GM18498 (cell line): ENCODE results near the gene FAM47E.

Source experiments
- ATAC-seq: cut with Tn5 transposase; IDR thresholded peaks from one replicate; pipeline ENCODE4 v1.9.1; 2021; ENCODE audit warnings: mild to moderate bottlenecking, moderate library complexity; ENCODE audit not compliant: unreplicated experiment

Gene FAM47E

DNA sequence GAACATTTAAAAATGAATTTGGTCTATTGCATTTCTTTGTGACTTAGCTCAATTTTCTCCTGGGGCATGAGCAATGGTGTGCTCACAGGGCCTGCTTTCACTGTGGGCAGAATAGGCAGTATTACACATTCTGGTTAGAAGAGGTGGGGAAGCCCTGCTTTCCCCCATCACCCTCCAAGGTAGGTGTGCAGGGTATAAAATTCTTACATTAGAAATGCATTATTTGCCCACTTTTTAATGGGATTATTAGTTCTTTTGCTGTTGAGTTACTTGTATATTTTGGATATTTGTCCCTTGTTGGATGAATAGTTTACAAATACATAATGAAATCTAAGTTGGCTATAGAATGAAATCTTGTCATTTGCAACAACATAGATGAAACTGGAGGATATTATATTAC, 46.7 kb downstream of the FAM47E start:
- no peak for ATAC-seq

DNA sequence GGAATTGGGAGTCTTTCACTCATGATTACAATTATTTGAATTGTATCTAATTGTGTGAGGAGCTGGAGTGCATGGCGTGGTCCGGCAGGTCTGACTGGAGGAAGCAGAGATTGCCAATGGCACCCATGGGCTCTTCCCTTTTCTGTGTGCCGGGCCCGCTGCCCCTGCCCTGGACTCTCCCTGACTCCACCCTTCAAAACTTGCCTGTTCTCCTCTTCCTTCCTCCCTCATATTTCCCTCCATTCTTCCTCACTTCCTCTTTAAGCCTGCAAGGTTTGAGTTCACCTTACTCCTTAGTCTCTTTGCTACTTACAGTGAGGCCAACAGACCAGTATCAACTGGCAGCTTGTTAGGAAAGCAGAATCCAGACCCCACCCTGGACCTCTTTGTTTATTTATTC, 48.5 kb downstream of the FAM47E start:
- no peak for ATAC-seq

DNA sequence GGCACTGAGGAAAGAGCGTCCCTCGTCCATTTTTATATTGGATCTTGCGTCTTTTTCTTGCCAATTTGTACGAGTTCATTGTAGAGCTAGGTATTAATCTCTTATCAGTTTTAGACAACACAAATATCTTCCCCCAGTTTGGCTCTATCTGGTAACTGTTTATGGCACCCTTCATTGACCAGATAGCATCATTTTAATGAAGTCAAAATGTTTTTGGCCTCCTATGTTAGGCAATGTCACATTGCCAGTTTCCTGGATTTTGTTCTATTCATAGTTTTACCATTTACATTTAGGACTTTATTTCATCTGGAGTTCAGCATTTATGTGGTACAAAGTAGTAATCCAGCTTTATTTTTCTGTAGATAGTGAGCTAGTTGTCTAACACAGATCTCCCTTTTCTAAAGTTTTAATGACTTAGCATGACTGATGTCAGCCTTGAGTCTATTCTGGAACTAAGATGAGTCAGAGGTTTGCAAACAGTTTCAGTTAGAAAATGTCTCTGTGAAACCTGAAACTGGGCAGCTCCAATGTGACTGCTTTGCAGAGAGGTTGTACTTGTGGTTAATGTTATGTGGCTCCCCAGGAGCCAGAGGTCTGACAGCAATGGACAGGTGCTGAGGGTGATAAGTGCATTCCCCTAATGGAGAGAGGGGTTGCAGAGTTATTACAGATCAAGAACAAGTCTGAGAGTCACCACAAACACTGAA, 49.7 kb downstream of the FAM47E start:
- peak; percentile 98 for ATAC-seq

DNA sequence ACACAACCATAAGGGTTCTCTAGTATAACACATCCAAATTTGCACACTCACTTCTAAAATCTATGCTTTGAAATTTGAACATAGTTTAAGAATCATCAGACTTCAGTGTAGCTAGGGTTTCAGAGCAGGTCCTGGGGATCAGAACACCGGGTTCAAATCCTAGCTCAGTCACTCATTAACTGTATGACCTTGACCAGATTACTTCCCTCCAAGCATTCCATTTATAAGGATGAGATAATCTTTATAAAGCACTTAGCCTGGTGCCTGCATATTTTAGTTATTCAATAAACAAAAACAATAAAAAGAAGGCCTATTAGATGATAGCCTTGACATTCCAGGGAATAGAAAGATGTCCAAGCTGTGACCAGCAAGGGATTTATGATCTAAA, 50.2 kb downstream of the FAM47E start:
- ATAC-seq, result no peak

DNA sequence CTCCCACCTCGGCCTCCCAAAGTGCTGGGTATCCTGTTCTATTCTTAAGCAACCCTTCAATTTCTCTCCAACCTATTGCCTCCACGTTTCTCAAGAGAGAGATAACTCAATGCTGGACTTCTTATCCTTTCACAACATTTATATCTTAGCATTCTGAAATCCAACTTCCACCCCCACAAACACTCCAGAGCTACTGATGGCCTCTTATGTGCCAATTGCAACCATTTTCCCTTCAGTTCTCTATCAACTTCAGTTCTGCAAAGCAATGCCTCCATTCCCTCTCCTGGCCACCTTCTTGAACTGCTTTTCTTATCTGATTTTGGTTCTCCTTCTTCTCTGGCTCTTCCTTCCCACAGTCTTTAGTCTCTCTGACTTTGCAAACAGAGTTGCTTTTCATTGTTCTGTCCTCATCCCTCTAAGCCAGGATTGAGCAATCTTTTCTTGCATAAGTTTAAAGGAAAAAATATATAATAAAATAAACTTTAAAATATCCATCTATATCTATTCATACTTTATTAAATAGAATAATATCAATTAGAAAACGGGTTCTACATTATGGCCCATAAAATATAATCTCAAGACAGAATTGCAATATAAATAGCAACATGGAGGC, 51.4 kb downstream of the FAM47E start:
- no peak for ATAC-seq

DNA sequence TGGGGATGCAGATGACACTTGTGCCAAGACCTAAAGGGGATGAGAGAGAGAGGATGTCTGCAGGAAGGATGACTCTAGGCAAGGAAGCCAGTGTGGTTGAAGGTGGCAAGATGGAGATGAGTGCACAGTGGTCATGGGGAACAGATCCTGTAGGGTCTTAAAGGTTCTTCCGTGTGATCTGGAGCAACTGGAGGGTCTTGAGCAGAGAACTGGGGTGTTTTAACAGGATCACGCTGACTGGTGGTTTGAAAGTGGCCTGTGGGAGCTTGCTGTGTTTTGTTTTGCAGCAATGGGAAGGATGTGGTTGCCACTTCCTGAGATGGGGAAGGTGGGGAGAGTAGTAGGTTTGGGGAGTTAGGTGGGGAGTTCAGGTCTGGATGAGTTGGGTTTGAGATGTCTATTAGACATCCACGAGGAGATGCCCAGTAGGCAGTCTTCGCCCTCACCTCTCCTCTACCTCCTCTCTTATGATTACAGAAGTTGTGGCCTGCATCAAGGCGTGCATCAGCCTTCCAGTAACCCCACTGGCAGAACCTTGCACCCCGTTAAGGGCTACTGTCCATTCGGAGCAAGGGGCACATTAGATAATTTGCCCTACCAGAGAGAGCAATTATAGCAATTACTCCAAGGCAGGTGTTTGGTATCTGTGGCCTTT, 53.6 kb downstream of the FAM47E start:
- ATAC-seq, result no peak

DNA sequence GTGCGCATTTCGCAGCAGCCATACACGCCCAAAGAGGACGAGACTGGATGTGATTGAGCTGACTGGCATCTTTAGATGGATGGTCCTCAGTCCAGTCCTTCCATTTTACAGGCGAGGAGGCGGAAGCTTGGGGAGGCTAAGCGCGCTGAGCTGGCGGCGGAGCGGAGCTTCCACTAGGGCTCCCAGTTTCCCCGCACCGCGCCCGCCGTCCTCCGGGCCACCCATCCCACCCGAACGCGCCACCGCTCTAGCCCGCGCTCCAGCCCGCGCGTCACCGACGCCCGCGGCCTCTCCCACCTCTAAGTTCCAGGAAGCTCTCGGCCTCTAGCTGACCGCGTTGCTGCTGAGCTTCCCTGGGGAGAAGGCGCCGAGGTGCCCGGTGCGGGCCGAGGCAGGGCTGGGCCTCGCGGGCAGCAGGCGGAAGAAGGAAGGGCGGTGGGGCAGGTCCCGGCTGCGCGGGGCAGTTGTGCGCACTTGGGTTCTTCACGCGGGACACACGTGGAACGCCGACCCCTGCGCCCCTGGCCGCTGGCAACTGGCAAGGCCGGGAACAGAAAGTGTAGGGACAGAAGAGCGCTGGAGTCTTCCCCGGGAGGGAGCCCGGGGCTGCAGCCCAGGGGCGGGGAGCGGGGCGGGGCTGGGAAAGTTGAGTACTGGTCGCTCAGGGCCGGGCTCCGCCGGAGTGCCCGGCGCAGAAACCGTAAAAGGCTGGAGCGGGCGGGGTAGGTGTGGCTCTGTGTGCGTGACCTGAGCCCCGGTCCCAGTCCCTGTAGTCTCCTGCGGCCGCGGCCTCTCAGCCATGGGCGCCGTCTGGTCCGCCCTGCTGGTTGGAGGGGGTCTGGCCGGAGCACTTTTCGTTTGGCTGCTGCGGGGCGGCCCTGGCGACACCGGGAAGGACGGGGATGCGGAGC, 54.7 kb downstream of the FAM47E start, which contains the start of gene STBD1:
Gene STBD1, plus strand, starts transcription at position 763 of the 911 bp plus-strand sequence. Its CDS starts 37 bp downstream, at position 800.
- ATAC-seq, result peak; percentile 38

DNA sequence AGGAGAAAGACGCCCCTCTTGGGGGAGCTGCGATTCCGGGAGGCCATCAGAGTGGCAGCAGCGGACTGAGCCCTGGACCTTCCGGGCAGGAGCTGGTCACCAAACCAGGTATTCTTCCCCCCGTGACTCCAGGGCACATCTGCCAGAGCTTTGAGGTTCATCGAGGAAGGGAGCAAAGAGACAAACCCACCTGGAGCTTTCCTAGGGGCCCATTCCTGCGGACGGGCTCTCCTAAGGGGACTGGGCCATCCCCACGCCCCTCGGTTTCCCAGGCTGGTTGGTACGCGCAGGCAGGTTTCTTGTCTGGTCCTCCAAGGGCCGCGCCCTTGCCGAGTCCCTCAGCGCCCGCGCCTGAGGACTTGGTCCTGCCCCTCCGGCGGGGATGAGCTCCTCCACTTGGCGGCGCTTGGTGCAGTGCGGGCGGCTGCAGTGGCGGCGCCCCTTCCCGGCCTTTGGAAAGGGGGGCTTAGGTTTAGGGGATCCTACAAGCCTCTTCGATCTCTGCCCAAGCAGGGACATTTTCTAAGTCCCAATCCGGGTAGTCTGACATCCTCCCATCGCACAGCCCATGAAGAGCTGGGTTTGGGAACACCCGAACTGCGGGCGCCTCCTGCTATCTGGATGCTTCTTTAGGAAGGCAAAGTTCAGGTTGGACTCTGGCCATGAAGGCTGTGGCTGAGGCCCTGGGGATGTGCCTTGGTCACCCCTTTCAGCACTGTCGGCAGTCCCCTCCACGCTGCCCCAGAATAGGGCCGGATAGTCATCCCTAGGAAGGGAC, 55.5 kb downstream of the FAM47E start:
- ATAC-seq, result no peak

DNA sequence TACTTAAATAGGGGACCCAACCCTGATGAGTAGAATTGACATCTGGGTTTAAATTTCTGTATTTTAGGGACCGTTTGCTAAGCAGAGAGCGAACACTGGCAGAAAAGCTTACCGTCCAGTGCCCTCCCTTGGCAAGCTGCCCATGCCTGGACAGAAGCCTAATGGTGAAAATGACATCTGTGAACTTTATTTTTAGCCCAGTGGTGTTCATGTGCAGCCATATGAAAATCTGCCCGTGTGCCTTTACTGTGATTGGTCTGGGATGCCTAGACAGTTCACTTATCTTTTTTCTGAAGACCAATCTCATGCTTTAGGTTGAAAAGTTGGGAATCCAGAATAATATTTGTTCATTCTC, 56.1 kb downstream of the FAM47E start:
- ATAC-seq, result no peak

DNA sequence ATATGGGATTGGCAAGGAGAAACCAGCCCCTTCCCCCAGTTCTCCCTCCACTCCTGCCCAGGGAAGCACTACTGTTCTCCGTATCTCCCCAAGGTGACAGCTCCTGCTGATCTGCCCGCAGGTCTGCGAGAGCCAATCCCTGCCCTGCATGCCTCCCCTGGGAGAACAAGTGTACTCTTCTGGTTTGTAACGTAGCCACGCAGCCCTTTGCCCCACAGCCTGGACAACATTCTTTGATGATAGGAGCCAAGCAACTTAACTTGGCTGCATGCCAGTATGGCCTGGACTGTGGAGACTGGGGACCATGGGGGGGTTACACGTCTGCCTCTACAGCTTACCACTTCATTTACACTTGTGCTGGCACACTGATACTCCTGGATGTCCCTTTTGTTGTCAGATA, 57.0 kb downstream of the FAM47E start:
- no peak for ATAC-seq

DNA sequence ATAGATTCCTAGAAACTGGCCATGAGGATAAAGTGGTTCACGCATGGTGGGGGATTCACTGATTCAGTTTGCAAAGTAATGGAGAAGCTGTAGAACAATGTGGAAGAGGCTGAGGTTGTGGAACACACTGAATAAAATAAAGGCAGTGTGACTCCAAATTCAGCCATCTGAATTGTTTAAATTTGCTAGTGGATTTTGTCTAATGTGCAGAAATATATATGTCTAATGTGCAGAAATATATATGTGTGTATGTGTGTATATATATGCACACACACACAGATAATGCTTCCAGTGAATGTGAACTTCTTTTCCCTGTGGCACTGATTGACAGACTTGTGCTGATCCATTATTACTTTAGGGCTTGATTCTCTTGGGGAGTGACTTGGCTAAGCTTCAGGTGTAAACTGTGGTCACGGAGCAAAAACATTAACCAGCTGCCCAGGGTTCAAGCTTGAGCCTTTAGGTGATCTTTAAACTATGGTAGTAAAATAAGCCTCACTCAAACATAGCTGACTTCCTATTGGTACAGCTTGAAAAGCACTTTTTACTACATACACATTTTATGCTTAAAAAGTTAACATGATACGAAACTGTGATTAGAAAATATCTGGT, 58.5 kb downstream of the FAM47E start:
- ATAC-seq, result no peak

DNA sequence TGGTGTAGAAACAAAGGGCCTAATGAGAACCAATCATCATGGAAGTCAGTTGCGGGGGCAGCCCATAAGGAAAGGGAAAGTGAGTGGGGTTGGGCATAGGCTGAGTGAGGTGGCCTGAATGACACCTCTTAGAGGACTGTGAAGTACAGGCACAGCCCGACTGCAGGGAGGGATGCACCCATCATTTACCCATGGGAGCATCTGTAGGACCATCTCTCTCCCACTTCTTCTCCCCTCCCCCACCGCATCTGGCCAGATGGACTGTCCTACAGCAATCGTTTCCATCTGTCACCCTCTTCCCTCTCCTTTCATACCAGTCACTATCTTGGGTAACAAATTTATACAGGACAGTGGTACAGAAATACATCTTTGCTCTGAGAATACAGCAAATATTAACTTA, 59.2 kb downstream of the FAM47E start:
- no peak for ATAC-seq

DNA sequence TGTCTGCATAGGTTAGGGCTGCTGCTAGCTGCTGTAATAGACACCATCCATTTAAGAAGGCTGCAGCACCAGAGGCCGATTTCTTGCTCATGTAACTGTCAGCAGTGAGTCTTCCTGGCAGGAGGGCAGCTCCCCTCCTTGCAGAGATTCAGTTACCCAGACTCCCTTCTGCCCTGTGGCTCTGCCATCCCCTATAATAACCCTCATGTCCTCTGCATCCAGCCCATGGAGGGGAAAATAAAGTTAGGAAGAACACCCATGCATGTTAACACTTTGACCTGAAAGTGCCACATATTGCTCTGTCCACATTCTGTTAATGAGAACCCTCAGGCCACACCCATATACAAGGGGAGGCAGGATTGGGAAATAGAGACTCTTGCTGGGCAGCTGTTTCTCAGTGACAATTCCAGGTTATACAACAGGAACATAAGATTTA, 60.4 kb downstream of the FAM47E start:
- no peak for ATAC-seq

DNA sequence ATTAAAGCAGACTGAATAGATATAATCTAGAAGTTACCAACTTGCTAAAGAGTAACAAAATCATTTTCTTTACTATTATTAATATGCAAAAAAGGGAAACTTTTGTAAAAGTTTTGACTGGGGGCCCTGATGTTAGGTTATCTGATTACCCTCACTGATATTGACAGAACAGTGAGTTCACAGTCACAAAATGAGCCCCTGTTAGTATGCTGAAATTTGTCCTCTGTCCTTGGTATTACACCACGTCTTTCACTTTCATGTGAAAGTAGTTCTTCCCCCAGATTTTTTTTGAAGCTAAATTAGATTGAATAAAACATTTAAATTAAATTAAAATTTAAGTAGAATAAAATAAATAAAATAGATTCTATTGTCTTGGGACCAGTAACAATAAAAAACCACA, 60.9 kb downstream of the FAM47E start:
- ATAC-seq, result no peak

DNA sequence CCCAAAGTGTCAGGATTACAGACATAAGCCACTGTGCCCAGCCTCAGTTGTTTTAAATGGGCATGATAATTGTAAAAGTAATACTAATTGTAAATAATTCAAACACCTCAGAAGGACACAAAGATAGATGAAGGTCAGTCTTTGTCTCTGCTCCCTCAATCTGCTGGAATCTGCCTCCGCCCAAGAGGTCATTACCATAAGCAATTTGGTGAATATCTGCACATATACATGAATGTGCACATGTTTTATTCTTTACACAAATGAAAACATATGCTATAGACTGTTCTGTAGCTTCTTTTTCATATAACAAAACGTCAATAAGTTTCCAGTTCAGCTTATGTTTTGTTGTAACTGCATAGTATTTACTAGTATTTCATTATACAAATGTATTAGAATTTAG, 62.0 kb downstream of the FAM47E start:
- no peak for ATAC-seq

DNA sequence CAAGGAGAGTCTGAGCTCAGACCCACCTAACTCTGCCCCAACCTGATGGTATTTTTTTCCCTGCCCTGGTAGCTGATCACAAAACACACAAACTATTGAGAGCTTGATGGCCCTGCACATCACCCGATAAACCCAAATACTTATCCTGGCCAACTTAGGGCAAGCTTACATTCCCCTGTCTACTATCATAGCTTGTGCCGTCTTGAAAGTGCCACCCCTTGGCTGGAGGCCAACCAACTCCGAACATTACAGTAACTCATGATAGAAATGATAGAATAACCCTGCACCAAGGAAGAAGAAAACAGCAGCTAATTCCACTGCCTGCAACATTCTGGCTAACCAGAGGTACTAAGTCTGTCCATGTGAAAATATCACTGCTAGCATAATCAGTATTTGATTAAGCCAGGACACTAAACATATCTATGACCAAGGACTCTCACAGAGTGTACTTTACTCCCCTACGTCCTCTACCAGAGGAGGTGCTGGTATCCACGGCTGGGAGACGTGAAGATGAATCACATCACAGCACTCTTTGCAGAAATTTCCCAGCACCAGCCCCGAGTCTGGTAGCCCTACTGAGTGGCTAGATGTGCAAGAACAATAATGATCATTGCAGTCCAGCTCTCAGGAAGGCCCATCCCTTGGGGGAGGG, 63.9 kb downstream of the FAM47E start:
- no peak for ATAC-seq

DNA sequence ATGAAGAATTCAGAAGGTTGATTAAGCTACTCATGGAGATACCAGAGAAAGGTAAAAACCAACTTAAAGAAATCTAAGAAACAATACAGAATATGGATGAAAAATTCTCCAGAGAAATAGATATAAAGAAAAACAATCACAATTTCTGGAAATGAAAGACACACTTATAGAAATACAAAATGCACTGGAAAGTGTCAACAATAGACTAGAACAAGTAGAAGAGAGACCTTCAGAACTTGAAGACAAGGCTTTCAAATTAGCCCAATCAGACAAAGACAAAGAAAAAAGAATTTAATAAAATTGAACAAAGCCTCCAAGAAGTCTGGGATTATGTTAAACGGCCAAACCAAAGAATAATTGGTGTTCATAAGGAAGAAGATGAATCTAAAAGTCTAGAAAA, 64.6 kb downstream of the FAM47E start:
- ATAC-seq, result no peak

DNA sequence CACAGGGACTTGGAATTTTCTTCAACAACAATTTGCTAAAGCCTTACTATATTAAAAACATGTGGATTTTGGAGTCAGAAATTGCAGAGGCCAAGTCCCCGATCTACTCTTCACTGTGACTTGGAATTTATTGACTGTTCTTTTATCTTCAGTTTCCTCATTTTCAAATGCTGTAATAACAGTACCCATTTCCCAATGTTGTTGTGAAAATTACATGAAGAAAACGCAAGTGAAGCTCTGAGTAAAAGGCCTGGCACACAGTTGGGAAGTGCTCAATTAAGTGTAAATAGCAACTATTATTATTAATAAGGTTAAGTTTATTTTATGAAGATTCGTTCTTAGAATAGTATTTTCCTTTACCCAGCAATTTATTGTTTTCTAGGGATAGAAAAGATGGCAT, 70.7 kb downstream of the FAM47E start:
- ATAC-seq, result no peak

DNA sequence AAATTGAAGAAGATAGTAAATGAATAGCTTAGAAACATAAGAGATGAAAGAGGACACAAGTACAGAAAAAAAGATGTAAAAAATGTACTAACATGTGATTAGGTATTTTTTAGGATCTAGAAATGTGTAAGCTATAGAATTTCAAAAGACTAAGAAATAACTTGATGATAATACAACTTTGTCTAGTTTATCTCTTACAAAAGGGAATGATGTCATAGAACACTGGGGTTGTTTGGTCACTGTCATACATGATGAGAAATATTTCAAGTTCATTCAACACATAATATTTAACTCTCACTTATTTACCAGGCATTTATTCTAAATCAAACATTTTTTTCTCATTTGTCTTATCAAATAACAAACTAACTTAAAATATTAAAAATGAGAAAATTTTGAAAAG, 73.6 kb downstream of the FAM47E start:
- ATAC-seq, result no peak

DNA sequence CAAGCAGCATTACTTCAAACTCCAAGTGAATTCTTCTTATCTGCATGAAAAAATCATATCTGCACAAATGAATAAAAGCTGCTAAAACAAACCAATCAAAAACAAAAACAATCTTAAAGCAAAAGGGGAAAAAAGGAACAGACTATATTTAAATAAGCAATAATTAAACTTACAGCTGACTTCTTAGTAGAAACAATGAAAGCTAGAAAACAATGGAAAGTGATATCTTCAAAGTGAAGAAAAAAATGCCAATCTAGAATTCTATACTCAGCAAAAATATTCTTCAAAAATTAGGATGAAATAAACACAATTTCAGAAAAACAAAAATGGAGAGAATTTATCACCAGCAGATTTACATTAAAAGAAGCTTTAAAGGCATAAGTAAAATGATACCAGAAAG, 75.0 kb downstream of the FAM47E start:
- ATAC-seq, result no peak
